Endothelial cell of umbilical vein (primary cell): ENCODE measurements around the gene DCLK1.

Experiments
- EZH2 ChIP-seq: IDR thresholded peaks from 2 replicates; pipeline ENCODE4 v1.6.1; 2012; ENCODE audit warnings: borderline replicate concordance, low read depth, mild to moderate bottlenecking, moderate library complexity, low read length, inconsistent platforms; ENCODE audit not compliant: severe bottlenecking
- POLR2A ChIP-seq: IDR thresholded peaks from 2 replicates; pipeline ENCODE4 v1.6.1; 2012; ENCODE audit warnings: low read depth, mild to moderate bottlenecking, control low read depth, low read length
- TF ChIP-seq, protein P1 (sequence below), 2 donors: IDR thresholded peaks; 1 replicate in 1 of 2; 2 replicates in 1 of 2; pipeline ENCODE4 v1.5.1; 2011; ENCODE audit warnings: low read length in 2 of 2, mild to moderate bottlenecking in 2 of 2, moderate library complexity in 2 of 2, control low read depth in 1 of 2, inconsistent platforms in 1 of 2, low read depth in 1 of 2; ENCODE audit not compliant: insufficient read depth in 1 of 2; ENCODE audit errors: extremely low read depth in 1 of 2

DNA sequence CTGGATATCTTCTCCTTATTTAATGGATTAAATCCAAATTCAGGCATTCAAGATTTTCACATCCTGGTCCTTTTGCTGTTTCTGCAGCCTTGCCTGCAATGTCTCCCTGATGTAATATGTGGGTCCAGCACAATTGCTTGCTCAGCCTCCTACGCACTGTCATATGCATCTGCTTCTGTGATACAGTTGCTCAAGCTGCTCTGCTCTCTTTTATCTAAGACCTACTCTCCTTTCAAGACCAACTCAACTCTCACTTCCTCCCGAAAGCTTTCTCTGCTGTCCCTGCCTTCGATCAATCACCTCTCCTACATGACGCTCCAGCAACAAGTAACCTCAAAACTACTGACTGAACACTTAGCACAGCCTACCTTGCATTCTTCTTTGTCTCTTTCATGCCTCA lies 138.2 kb downstream of the DCLK1 start:
- TF ChIP-seq POLR2A (no peak), EZH2 (no peak)
- TF ChIP-seq, protein P1, sequence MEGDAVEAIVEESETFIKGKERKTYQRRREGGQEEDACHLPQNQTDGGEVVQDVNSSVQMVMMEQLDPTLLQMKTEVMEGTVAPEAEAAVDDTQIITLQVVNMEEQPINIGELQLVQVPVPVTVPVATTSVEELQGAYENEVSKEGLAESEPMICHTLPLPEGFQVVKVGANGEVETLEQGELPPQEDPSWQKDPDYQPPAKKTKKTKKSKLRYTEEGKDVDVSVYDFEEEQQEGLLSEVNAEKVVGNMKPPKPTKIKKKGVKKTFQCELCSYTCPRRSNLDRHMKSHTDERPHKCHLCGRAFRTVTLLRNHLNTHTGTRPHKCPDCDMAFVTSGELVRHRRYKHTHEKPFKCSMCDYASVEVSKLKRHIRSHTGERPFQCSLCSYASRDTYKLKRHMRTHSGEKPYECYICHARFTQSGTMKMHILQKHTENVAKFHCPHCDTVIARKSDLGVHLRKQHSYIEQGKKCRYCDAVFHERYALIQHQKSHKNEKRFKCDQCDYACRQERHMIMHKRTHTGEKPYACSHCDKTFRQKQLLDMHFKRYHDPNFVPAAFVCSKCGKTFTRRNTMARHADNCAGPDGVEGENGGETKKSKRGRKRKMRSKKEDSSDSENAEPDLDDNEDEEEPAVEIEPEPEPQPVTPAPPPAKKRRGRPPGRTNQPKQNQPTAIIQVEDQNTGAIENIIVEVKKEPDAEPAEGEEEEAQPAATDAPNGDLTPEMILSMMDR (IDR thresholded peaks at IDR 0.05; ENCODE audit: extremely low read depth in 1 of 2, insufficient read depth in 1 of 2, low read depth in 1 of 2, low read length in 2 of 2) = no peak
